ENCODE data around the gene PDGFA.

Gene PDGFA

GRCh38 chr7:489876-490275 lies 29.8 kb downstream of the PDGFA start:
- no peak for DNase-seq (ENCODE audit: low spot score)

GRCh38 chr7:486216-486743 lies 33.4 kb downstream of the PDGFA start:
- DNase-seq (ENCODE audit: low spot score) = no peak

GRCh38 chr7:485188-486081 lies 34.2 kb downstream of the PDGFA start:
- DNase-seq (ENCODE audit: low spot score) = no peak

GRCh38 chr7:484356-485101 lies 35.1 kb downstream of the PDGFA start:
- DNase-seq (ENCODE audit: low spot score) = no peak

- no peak for DNase-seq (ENCODE audit: low spot score)
Observed at GRCh38 chr7:483656-484355, 35.8 kb downstream of the PDGFA start.

- DNase-seq (ENCODE audit: low spot score) = no peak
Observed at GRCh38 chr7:482521-483083, 37.0 kb downstream of the PDGFA start.

- no peak for DNase-seq (ENCODE audit: low spot score)
Observed at GRCh38 chr7:481219-481930, 38.3 kb downstream of the PDGFA start.

- DNase-seq (ENCODE audit: low spot score) = no peak
Observed at GRCh38 chr7:480531-481218, 39.0 kb downstream of the PDGFA start.

GRCh38 chr7:479948-480499 lies 39.6 kb downstream of the PDGFA start:
- DNase-seq (ENCODE audit: low spot score) = no peak

GRCh38 chr7:479115-479947 lies 40.3 kb downstream of the PDGFA start:
- DNase-seq (ENCODE audit: low spot score) = no peak

- DNase-seq (ENCODE audit: low spot score) = no peak
Observed at GRCh38 chr7:477626-478220, 41.9 kb downstream of the PDGFA start.

- DNase-seq (ENCODE audit: low spot score) = no peak
Observed at GRCh38 chr7:476736-477360, 42.8 kb downstream of the PDGFA start.

GRCh38 chr7:475951-476441 lies 43.6 kb downstream of the PDGFA start:
- no peak for DNase-seq (ENCODE audit: low spot score)

GRCh38 chr7:475425-475728 lies 44.3 kb downstream of the PDGFA start:
- DNase-seq (ENCODE audit: low spot score) = no peak

GRCh38 chr7:474605-475424 lies 44.8 kb downstream of the PDGFA start:
- DNase-seq (ENCODE audit: low spot score) = no peak

GRCh38 chr7:473870-474604 lies 45.6 kb downstream of the PDGFA start:
- no peak for DNase-seq (ENCODE audit: low spot score)

- DNase-seq (ENCODE audit: low spot score) = no peak
Observed at GRCh38 chr7:473211-473734, 46.4 kb downstream of the PDGFA start.

Measured in HuH-7 (cell line).